DND-41 (cell line): Measurements from ENCODE around the gene OCA2.

Experiments used
- CTCF ChIP-seq: IDR thresholded peaks from 2 replicates; pipeline ENCODE4 v1.5.1; 2012; ENCODE audit warnings: borderline replicate concordance, low read length, moderate library complexity, mild to moderate bottlenecking; ENCODE audit not compliant: poor library complexity, severe bottlenecking; ENCODE audit errors: extremely low read depth
- EZH2 ChIP-seq: IDR thresholded peaks from 3 replicates; pipeline ENCODE4 v1.6.1; 2012; ENCODE audit warnings: borderline replicate concordance, low read depth, mild to moderate bottlenecking, moderate library complexity, low read length, inconsistent platforms; ENCODE audit not compliant: severe bottlenecking

- TF ChIP-seq CTCF = no peak
- TF ChIP-seq EZH2 = no peak
Observed at GRCh38 chr15:27871078-27871901, 227.8 kb downstream of the OCA2 start.
